HG02763 (cell line): ENCODE measurements around the gene IGSF6.

Experiments
- ATAC-seq: cut with Tn5 transposase; IDR thresholded peaks from one replicate; pipeline ENCODE4 v1.9.1; 2021; ENCODE audit warnings: mild to moderate bottlenecking, moderate library complexity; ENCODE audit not compliant: unreplicated experiment

The IGSF6 gene

DNA sequence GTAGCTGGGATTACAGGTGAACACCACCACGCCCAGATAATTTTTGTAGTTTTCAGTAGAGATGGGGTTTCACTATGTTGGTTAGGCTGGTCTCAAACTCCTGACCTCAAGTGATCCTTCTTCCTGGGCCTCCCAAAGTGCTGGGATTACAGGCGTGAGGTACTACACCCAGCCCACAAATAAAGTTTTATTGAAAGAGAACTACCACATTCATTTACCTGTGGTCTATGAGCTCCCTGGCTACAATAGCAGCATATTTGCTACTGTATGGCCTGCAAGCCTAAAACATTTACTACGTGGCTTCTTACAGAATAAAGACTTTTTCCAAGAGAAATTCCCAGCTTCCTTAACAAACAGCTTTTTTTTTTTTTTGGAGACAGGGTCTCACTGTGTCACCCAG lies 49.6 kb downstream of the IGSF6 start:
- ATAC-seq = no peak

DNA sequence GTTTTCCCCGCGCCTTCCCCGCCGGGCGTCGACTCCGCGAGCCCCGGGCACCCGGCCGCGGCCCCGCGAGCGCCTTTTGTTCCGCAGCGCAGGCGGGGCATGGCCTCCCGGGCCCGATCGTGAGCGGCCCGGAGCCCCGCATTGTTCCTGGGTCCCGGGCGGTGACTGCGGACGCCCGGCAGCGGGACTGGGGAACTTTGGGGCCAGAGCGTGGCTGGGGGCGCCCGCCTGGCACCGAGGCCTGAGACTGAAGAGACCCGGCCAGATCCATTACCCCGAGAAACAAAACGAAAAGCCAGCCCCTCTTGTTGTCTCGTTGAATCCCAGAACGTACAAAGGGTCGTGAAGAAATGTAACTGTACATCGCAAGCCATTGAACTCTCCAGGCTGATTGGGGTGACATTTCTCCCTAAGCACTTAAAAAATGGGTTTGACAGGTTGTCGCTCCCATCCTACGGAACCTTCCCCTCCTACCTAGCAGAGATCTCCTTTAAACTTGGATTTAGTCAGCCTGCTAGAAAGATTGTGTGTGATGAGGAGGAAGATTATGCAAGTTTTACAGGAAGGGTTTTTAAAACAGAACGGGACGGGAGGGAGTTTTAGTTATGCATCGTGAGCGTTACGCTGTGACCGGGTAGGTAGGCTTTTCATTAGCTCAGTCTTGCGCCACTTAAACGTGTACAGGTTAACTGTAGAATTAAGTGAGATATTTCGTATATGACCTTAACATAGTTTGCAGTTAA lies 52.2 kb downstream of the IGSF6 start:
- ATAC-seq = peak; percentile 24

DNA sequence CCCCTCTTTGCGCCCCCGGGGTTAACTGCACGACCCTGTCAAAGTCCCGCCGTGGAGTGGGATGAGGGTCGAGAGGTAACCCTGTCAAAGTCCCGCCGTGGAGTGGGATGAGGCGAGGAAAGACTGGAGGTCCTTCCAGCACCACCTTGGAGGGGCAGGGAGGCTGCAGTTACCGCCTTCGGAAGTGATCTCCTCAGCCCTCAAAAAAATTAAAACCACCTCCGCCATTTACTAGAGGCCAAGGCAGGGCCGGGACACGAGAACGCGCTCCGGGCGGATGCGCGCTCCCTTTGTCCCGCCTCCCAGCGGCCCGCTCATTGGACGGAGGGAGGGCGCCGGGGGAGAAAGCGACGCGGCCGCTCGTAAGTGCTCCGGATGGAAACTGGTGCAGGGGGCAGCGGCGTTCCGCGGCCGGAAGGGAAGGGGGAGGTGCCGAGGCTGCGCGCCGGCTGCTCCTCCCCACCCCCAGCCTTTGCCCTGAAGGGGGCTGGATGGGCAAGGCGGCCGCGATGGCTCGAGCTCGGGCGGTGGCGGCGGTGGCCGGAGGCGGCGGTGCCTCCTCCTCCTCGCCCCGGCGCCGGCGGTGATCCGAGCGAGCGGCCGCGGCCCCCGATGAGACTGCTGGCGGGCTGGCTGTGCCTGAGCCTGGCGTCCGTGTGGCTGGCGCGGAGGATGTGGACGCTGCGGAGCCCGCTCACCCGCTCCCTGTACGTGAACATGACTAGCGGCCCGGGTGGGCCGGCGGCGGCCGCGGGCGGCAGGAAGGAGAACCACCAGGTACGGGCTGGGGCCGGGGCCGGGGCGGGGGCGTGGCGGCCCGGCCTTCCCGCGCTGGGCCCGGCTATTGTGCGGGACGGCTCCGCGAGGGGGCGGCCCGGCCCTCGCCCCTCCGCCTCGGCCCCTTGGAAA lies 53.0 kb downstream of the IGSF6 start, which contains the start of gene METTL9:
Gene METTL9 (plus strand): TSS at position 456 of the 909 bp plus-strand sequence. CDS start 157 bp downstream, at position 613.
- ATAC-seq = peak; percentile 86

DNA sequence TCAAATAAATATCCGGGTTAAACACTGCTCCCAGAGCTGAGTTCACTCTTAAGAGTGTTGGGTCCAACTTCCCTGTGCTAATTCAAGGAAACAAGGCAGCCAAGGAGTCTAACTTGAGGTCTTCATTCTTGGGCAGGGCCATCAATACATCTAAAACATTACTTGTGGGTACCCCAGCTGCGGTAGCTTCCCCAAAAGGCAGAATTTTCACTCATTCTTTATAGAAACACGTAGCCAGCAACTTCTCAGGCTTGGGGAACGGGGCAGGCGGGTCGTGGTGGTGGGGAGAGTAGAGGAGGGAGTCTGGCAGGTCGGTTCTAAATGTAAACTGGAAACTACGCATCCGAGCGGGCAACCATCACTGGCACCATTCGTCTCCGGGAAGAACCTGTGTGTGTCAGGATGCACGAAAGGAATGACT lies 53.7 kb downstream of the IGSF6 start:
- ATAC-seq = no peak

DNA sequence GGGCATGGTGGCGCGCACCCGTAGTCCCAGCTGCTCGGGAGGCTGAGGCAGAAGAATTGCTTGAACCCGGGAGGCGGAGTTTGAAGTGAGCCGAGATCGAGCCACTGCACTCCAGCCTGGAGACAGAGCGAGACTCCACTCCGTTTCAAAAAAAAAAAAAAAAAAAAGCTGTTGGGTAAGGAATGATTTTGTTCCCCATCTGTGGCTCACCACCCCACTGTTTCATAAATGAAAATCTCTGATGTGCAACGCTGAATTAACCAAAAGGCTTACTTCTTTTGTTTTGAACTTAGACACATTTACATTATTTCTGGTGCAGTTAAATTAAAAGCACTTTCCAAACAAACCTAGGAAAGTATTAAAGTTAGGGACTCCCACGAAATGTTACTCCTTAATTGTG lies 54.2 kb downstream of the IGSF6 start:
- no peak for ATAC-seq

DNA sequence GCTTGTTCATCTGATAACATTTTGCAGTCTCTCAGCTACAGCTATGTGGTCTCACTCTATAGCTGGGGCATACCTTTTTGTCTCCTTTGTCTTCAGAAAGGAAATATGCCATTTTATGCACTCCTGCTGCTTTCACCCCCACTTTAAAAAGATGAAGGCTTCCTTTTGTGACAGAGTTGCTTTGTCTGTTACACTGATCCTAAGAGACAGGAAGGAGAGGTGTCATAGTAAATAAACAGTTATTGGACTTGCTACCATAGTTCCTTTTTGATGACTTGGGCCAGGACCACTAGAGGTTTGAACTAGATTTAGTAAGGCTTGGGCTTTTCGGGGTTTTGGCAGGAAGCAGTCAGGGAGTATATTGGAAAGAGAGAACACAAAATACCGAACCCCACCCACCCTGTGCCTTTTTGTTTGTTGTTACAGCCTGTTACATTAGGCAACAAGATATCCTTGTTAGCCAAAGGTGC lies 54.8 kb downstream of the IGSF6 start:
- no peak for ATAC-seq

DNA sequence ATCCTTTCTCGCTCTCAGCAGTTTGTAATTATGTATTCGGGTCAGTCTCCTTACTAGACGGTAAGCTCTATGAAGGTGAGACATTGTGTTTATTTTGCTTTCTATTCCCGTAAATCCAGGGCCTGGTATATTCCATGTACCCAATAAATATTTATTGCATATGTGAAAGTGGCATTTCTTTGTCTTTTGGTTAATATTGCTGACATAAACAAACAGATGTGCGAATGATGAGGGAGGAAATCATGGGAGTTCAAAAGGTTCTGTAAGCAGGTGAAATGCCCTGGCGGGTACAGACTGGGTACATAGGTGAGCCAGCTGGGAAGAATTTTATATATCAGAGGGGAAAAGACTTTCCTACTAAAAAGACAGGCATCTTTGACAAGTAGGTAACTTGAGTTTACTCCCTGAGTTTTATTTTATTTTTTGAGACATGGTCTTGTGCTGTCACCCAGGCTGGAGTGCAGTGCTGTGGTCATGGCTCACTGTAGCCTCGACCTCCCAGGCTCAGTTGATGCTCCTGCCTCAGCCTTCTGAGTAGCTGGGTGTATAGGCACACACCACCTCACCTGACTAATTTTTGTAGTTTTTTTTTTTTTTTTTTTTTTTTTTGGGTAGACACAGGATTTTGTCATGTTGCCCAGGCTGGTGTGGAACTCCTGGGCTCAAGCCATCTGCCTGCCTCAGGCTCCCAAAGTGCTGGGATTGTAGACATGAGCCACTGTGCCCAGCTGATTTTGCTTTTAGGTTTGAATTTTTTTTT lies 58.7 kb downstream of the IGSF6 start:
- no peak for ATAC-seq

DNA sequence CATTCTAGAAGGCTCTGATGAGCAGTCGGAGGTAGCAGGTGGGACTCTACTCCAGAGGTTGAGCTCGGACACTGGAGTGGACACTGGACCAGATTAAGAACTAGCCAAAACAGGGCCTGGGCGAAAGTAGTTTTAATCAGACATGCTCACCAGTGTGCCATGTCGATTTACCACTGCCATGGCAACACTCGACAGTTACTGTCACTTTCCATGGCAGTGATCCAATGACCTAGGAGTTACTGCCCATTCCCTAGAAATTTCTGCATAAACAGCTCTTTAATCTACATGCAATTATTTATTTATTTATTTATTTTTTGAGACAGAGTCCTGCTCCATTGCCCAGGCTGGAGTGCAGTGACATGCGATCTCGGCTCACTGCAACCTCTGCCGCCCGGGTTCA lies 60.2 kb downstream of the IGSF6 start:
- ATAC-seq = no peak

DNA sequence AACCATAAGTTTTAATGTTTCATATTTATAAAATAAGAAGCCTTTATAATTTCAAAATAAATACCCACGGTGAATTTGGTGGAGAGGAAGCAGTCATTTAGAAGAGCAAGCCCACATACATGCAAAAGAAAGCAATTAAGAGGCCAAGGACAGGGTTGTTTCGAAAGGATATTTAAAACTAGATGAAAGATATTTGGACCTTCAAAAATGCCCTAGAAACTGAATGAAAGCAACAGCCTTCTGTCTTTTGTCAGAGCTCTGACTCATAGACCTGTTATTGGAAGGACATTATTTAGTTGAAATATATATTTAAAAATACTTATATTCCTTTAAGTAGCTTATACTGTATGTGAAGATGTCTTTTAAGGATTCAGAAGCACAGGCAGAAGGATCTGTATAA lies 61.6 kb downstream of the IGSF6 start:
- ATAC-seq = no peak

DNA sequence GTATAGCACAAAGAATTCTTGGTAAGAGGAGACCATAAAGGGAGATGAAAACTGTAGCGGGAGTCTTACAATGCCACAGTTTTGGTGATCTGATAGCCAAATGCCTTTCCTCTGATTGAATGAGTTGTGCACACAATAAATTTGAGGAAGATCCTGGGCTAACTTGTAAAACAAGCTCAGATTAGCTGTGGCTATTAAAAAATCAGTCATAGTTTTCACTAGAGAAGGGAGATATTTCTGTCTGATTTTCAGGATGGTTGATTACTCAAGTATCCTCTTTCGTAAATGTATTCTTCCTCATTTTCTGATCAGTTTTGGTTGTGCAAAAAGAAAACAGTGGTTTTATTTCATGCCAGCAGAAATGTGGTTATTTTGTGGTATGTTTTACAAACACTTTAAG lies 62.1 kb downstream of the IGSF6 start:
- no peak for ATAC-seq

DNA sequence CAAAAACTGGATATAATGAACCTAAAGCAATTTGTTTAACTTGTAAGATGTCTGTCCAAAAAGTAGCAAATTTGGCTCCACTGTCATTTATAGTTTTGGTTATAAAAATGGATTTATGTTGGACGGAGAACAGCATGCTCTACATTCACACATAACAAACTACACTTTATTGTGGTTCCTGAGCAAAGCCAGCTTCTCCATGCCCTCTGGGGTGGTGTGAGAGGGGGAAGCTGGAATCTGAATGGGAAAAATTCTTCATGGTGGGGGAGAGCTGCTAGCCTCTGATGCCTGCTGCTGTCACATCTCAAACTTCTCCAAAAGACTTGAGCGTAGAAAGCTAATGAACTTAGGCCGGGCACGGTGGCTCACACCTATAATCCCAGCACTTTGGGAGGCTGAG lies 62.9 kb downstream of the IGSF6 start:
- no peak for ATAC-seq
